Glomerular visceral epithelial cell (primary cell): Measurements from ENCODE around the gene CYYR1.

Source experiments
- DNase-seq: peaks from one replicate; pipeline ENCODE4 v3.0.0-alpha.2; 2016; ENCODE audit errors: extremely low spot score

The CYYR1 gene

GRCh38 chr21:26437326-26438009 lies 135.6 kb downstream of the CYYR1 start:
- DNase-seq = peak; percentile 1

- no peak for DNase-seq
These were observed 139.7 kb downstream of the CYYR1 start for GRCh38 chr21:26433386-26433785.

- DNase-seq = no peak
These were observed 140.7 kb downstream of the CYYR1 start for GRCh38 chr21:26432410-26432809.

GRCh38 chr21:26425576-26425975 lies 147.5 kb downstream of the CYYR1 start:
- DNase-seq = peak; percentile 2

GRCh38 chr21:26423511-26423910 lies 149.6 kb downstream of the CYYR1 start:
- DNase-seq = peak; percentile 8

GRCh38 chr21:26422706-26423105 lies 150.4 kb downstream of the CYYR1 start:
- DNase-seq = no peak

- no peak for DNase-seq
These were observed 150.9 kb downstream of the CYYR1 start for GRCh38 chr21:26422138-26422537.

- DNase-seq = no peak
These were observed 151.4 kb downstream of the CYYR1 start for GRCh38 chr21:26421724-26422123.
